Endothelial cell of umbilical vein (primary cell): ENCODE results near the gene OR6N2. TPM values are rescaled to one million over a fixed set of nuclear protein-coding genes. Genes with fewer than 3 reads are reported as not detected.

Experiments used
- BruUV-seq: library from RNA; stranded (reverse); fragments of 400-500 nt; replicated peaks from 2 replicates; lab custom pipeline; 2021; lab: Mats Ljungman, UMichigan
- CTCF ChIA-PET: fragments of 300-600, 350-600 bp; sonication (Branson Sonifier 250); formaldehyde crosslinking; loops from one replicate; lab custom pipeline; 2021; ENCODE audit warnings: antibody characterized with exemption, inconsistent platforms; lab: Charles Lee
- POLR2A ChIA-PET: fragments of 300-600, 350-600 bp; sonication (Branson Sonifier 250); formaldehyde crosslinking; loops from one replicate; lab custom pipeline; 2021; ENCODE audit warnings: antibody characterized with exemption, inconsistent platforms; lab: Charles Lee
- DNase-seq: peaks from one replicate; pipeline ENCODE4 v3.0.0-alpha.2; 2011; ENCODE audit warnings: low read depth, low spot score
- FAIRE-seq: peaks from 2 replicates; lab custom pipeline; 2011; peaks lifted over from hg19 to GRCh38; lab: Jason Lieb, UNC
- H2AFZ ChIP-seq: 2 replicates; pipeline ENCODE4 v1.6.0; 2012; ENCODE audit warnings: low read depth, low read length, control low read depth, inconsistent platforms
- H3K27ac ChIP-seq: 2 replicates; pipeline ENCODE4 v1.5.1; 2011; ENCODE audit warnings: low read depth, mild to moderate bottlenecking, control low read depth, low read length, moderate library complexity; ENCODE audit not compliant: insufficient read depth
- H3K27me3 ChIP-seq, 2 experiments: 2 replicates each; pipeline versions ENCODE4 v1.6.0 to v1.6.1; 2011; ENCODE audit warnings: low read length in 2 of 2, mixed read lengths in 1 of 2; ENCODE audit not compliant: control insufficient read depth in 2 of 2, insufficient read depth in 2 of 2
- H3K36me3 ChIP-seq, 2 experiments: 2 replicates in 1 of 2; 3 replicates in 1 of 2; pipeline ENCODE4 v1.5.1; 2011; ENCODE audit warnings: low read length in 2 of 2, mild to moderate bottlenecking in 1 of 2, moderate library complexity in 1 of 2; ENCODE audit not compliant: control insufficient read depth in 2 of 2, insufficient read depth in 2 of 2; ENCODE audit errors: extremely low read depth in 1 of 2
- H3K4me1 ChIP-seq: 3 replicates; pipeline ENCODE4 v1.5.1; 2011; ENCODE audit warnings: mild to moderate bottlenecking, low read length; ENCODE audit not compliant: control insufficient read depth, insufficient read depth; ENCODE audit errors: extremely low read depth
- H3K4me2 ChIP-seq: 2 replicates; pipeline ENCODE4 v1.6.1; 2011; ENCODE audit warnings: low read length, control low read depth, mixed read lengths; ENCODE audit not compliant: insufficient read depth
- H3K4me3 ChIP-seq, 3 experiments: fragments of 200-600 bp in 1 of 3; sonication (generic), shearing (Covaris generic) in 1 of 3; replicated peaks in 1 of 3; 2 replicates each; pipeline ENCODE4 v1.5.1; 2011 to 2016; ENCODE audit warnings: control low read depth in 3 of 3, low read length in 3 of 3, mild to moderate bottlenecking in 2 of 3, inconsistent platforms in 1 of 3, low read depth in 1 of 3, moderate library complexity in 1 of 3; ENCODE audit not compliant: insufficient read depth in 1 of 3
- H3K79me2 ChIP-seq: 2 replicates; pipeline ENCODE4 v1.6.0; 2012; ENCODE audit warnings: low read length, inconsistent platforms; ENCODE audit not compliant: control insufficient read depth, insufficient read depth
- H3K9ac ChIP-seq: replicated peaks from 2 replicates; pipeline ENCODE3; 2011; ENCODE audit warnings: low read length, control low read depth; ENCODE audit not compliant: insufficient read depth; ENCODE audit errors: extremely low read depth
- H3K9me1 ChIP-seq: replicated peaks from 3 replicates; pipeline ENCODE4 v1.6.0; 2011; ENCODE audit warnings: mild to moderate bottlenecking, low read length; ENCODE audit not compliant: control insufficient read depth, insufficient read depth; ENCODE audit errors: extremely low read depth
- H3K9me3 ChIP-seq: replicated peaks from 2 replicates; pipeline ENCODE4 v1.5.1; 2012; ENCODE audit warnings: low read length, inconsistent platforms; ENCODE audit not compliant: control insufficient read depth, insufficient read depth
- H4K20me1 ChIP-seq: replicated peaks from 2 replicates; pipeline ENCODE3; 2011; ENCODE audit warnings: mild to moderate bottlenecking, low read length; ENCODE audit not compliant: control insufficient read depth, insufficient read depth; ENCODE audit errors: extremely low read depth
- EZH2 ChIP-seq: IDR thresholded peaks from 2 replicates; pipeline ENCODE4 v1.6.1; 2012; ENCODE audit warnings: borderline replicate concordance, low read depth, mild to moderate bottlenecking, moderate library complexity, low read length, inconsistent platforms; ENCODE audit not compliant: severe bottlenecking
- FOS ChIP-seq: IDR thresholded peaks from 2 replicates; pipeline ENCODE4 v1.6.1; 2011; ENCODE audit warnings: mild to moderate bottlenecking, low read length, moderate library complexity, borderline replicate concordance; ENCODE audit not compliant: insufficient read depth
- GATA2 ChIP-seq: IDR thresholded peaks from 2 replicates; pipeline ENCODE4 v1.7.0; 2011; ENCODE audit warnings: low read depth, mild to moderate bottlenecking, moderate library complexity, mixed read lengths, low read length; ENCODE audit not compliant: insufficient read length, insufficient read depth
- JUN ChIP-seq: IDR thresholded peaks from 2 replicates; pipeline ENCODE4 v1.6.1; 2011; ENCODE audit warnings: borderline replicate concordance, low read depth; ENCODE audit not compliant: insufficient read length, insufficient read depth
- MYC ChIP-seq: IDR thresholded peaks from one replicate; pipeline ENCODE4 v1.6.1; 2011; ENCODE audit warnings: mild to moderate bottlenecking, low read depth, low read length
- POLR2A ChIP-seq: IDR thresholded peaks from 2 replicates; pipeline ENCODE4 v1.6.1; 2012; ENCODE audit warnings: low read depth, mild to moderate bottlenecking, control low read depth, low read length
- POLR2AphosphoS5 ChIP-seq: IDR thresholded peaks from 2 replicates; pipeline ENCODE4 v1.6.1; 2012; ENCODE audit warnings: low read depth, mild to moderate bottlenecking, control low read depth, low read length, moderate library complexity; ENCODE audit not compliant: insufficient read depth
- dilution Hi-C: fragments of 300-500 bp; cut with MboI; formaldehyde crosslinking; loops from one replicate; pipeline ENCODE4 v1.15.0; 2019; ENCODE audit warnings: low sequenced_read_pairs; ENCODE audit not compliant: extremely low pct_ligation_motif_present
- intact Hi-C: fragments of 100-400 bp; cut with micrococcal nuclease; formaldehyde crosslinking; loops from one replicate; pipeline ENCODE4 v1.10.0; 2022
- polyA plus RNA-seq, 4 experiments: library from polyadenylated mRNA; depleted of rRNA in 3 of 4; stranded (reverse) in 3 of 4; unstranded in 1 of 4; fragments of >200 nt; gene quantifications; 2 replicates each; pipeline versions ENCODE4 v1.2.1 to v1.2.3, GENCODE V29; 2011 to 2012; ENCODE audit warnings: missing spikeins in 1 of 4
- total RNA-seq: library from RNA; stranded (reverse); gene quantifications from 2 replicates; pipeline ENCODE4 v1.2.3, GENCODE V29; 2021

Gene OR6N2
- total and polyA plus RNA-seq, 2 donors (not counting 3 experiments of a cell fraction or from before 2014, with no cell fraction given) = not detected

GRCh38 chr1:158801396-158801795 is 20.4 kb upstream of the OR6N2 start:
- CTCF ChIA-PET = no interaction called here
- dilution Hi-C loops = no loop called here
- H3K9me3 ChIP-seq = no peaks in the 10 kb centered on the region
- H2AFZ ChIP-seq = no peak overlapping the region
- no peaks in the 10 kb centered on the region for H4K20me1 ChIP-seq
- no peaks in the 10 kb centered on the region for H3K27me3 ChIP-seq
- H3K27ac ChIP-seq = no peak overlapping the region
- no peaks in the 10 kb centered on the region for H3K4me1 ChIP-seq
- H3K9ac ChIP-seq = no peak overlapping the region
- POLR2A ChIA-PET = no interaction called here
- intact Hi-C loops = no loop called here
- H3K79me2 ChIP-seq = no peaks in the 10 kb centered on the region
- H3K9me1 ChIP-seq = no peaks in the 10 kb centered on the region
- no peak overlapping the region for H3K4me2 ChIP-seq
- DNase-seq (no peak), FAIRE-seq (no peak)
- no peak for TF ChIP-seq GATA2
- no peak overlapping the region for H3K4me3 ChIP-seq
- BruUV-seq = no TSS peak
- no peaks in the 10 kb centered on the region for H3K36me3 ChIP-seq

- Histone ChIP-seq H3K4me1 (no peaks in the 10 kb centered on the region), H3K4me3 (no peak overlapping the region), H3K79me2 (no peaks in the 10 kb centered on the region), H3K27ac (no peak overlapping the region), H3K27me3 (no peaks in the 10 kb centered on the region), H2AFZ (no peak overlapping the region), H3K36me3 (no peaks in the 10 kb centered on the region), H3K9me1 (no peaks in the 10 kb centered on the region), H4K20me1 (no peaks in the 10 kb centered on the region), H3K4me2 (no peak overlapping the region), H3K9ac (no peak overlapping the region), H3K9me3 (no peaks in the 10 kb centered on the region)
- no peak for TF ChIP-seq EZH2
- TF ChIP-seq JUN = no peak
- TF ChIP-seq POLR2A = no peak
- TF ChIP-seq MYC = no peak
- no peak for TF ChIP-seq POLR2AphosphoS5
- TF ChIP-seq FOS = no peak
- CTCF ChIA-PET = no interaction called here
- no TSS peak for BruUV-seq
- dilution Hi-C loops (no loop called here), intact Hi-C loops (no loop called here)
- FAIRE-seq (no peak), DNase-seq (no peak)
- POLR2A ChIA-PET = no interaction called here
Measured at GRCh38 chr1:158800526-158800925, 19.5 kb upstream of the OR6N2 start.
